Measurements from ENCODE around the gene CACNA1S. TPM values are rescaled to one million over a fixed set of nuclear protein-coding genes. Genes with fewer than 3 reads are reported as not detected.
A peak's percentile ranks its signal among the peaks of the same experiment; 100 is the strongest.

CACNA1S gene
- total RNA-seq, 1 donor from 2014 or later: 0.05 TPM

DNA sequence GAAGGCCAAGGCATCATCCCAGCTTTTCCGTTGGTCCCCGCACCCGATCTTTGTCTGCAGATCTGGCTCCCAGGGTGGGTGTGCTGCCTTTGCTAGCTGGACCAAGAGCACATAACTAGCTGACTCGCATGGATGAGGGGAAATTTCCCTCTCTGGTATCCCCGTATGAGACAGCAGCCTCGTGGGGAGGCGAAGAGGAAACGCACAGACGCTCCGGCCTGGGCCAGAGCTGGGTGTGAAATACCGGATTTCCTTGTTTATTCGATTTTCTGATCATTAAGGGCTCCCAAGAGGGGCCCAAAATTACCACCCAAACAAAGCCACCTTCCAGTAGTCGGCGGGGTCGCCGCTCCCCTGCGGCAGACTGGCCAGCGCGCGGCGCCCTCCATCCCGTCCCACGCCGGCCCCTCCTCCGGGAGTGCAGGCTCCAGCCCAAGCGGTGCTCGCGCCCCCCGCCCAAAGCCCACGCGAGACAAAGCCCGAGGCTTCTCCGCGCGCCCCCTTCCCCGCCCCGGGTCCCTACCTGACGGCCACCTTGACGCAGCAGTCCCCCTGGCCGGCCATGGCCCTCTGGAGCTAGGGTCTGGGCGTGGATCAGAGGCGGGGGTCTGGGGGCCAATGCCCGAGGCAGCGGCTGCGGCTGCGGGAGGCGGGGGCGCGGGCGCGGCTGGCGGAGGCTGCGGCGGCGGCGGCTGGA is 89.3 kb downstream of the CACNA1S start:
- TF ChIP-seq, protein P1, sequence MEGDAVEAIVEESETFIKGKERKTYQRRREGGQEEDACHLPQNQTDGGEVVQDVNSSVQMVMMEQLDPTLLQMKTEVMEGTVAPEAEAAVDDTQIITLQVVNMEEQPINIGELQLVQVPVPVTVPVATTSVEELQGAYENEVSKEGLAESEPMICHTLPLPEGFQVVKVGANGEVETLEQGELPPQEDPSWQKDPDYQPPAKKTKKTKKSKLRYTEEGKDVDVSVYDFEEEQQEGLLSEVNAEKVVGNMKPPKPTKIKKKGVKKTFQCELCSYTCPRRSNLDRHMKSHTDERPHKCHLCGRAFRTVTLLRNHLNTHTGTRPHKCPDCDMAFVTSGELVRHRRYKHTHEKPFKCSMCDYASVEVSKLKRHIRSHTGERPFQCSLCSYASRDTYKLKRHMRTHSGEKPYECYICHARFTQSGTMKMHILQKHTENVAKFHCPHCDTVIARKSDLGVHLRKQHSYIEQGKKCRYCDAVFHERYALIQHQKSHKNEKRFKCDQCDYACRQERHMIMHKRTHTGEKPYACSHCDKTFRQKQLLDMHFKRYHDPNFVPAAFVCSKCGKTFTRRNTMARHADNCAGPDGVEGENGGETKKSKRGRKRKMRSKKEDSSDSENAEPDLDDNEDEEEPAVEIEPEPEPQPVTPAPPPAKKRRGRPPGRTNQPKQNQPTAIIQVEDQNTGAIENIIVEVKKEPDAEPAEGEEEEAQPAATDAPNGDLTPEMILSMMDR (IDR thresholded peaks at IDR 0.05; ENCODE audit: unreplicated experiment): no peak
- Mint-ChIP-seq H3K4me1 (ENCODE audit: low read depth) (peaks cover 18% of the 10 kb centered on the region), H3K27me3 (peaks cover 19% of the 10 kb centered on the region), H3K27ac (peak overlapping the region; percentile 46), H3K4me3 (ENCODE audit: low read depth) (peak overlapping the region; percentile 75), H3K36me3 (ENCODE audit: insufficient read depth) (no peaks in the 10 kb centered on the region), H3K9me3 (ENCODE audit: low read depth) (no peaks in the 10 kb centered on the region)
- DNase-seq (ENCODE audit: low spot score, unreplicated experiment): peak; percentile 31

DNA sequence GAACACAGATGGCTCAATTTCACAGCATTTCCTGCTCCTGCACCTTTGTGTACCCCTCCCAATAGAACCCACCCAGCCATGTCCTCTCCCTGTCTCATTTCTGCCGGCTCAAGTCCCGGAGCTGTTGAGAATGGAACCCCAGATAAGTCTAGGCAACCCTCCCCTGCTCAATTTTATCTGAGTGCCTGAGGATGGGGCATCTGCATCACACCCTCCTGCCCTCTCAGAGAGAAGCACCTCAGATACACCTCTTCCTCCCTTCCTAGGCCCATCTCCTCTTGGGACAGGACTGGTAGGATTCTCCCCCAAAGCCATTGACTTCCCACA is 89.8 kb downstream of the CACNA1S start:
- Mint-ChIP-seq H3K4me3 (ENCODE audit: low read depth) (peak overlapping the region; percentile 75), H3K27me3 (peaks cover 19% of the 10 kb centered on the region), H3K27ac (no peak overlapping the region), H3K9me3 (ENCODE audit: low read depth) (no peaks in the 10 kb centered on the region), H3K36me3 (ENCODE audit: insufficient read depth) (no peaks in the 10 kb centered on the region), H3K4me1 (ENCODE audit: low read depth) (peaks cover 18% of the 10 kb centered on the region)
- DNase-seq (ENCODE audit: low spot score, unreplicated experiment): no peak
- TF ChIP-seq, protein P1 (IDR thresholded peaks at IDR 0.05; ENCODE audit: unreplicated experiment): no peak

DNA sequence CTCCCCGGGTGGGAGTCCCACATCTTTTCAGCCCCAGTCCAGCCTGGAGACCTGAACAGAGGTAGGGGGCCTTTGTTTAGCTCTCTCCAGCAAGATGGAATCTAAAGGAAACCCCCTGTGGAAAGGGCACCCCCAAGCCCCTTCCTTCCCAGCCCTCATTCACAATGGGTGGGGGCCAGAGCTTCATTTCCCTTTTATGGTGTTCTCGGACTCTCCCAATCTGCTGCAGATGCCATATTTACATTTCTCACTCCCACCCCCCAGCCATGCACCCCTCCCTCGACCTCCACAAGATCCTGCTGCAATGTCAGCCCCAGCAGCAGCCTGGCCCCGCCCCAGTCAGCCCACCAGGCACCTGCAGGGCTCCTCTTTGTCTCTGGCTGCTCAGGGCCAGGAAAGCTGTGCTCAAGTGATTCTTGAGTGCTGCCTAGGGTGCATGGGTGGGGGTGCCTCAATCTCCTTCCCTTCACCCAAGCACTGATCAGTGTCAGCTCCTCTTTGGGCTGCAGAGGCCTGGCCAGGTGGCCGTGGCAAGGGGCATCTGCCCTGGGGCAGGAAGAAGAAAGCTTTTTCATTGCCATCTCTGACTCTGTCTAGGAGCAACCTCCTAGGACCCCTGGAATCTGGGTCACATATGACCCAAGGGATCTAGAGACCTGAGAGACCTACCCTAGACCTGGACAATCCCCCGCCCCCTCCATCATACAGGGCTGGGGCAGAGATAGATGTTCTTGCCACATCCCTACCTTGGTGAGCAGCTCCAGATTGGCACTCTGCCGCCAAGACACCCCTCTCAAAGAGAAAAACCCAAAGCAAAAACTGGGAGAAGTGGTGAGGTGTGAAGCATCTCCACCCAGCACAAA is 90.4 kb downstream of the CACNA1S start:
- peaks cover 18% of the 10 kb centered on the region for H3K4me1 Mint-ChIP-seq (ENCODE audit: low read depth)
- no peaks in the 10 kb centered on the region for H3K36me3 Mint-ChIP-seq (ENCODE audit: insufficient read depth)
- TF ChIP-seq, protein P1 (IDR thresholded peaks at IDR 0.05; ENCODE audit: unreplicated experiment): no peak
- H3K9me3 Mint-ChIP-seq (ENCODE audit: low read depth): no peaks in the 10 kb centered on the region
- DNase-seq (ENCODE audit: low spot score, unreplicated experiment): no peak
- peaks cover 18% of the 10 kb centered on the region for H3K27me3 Mint-ChIP-seq
- no peak overlapping the region for H3K27ac Mint-ChIP-seq
- peak overlapping the region; percentile 75 for H3K4me3 Mint-ChIP-seq (ENCODE audit: low read depth)

DNA sequence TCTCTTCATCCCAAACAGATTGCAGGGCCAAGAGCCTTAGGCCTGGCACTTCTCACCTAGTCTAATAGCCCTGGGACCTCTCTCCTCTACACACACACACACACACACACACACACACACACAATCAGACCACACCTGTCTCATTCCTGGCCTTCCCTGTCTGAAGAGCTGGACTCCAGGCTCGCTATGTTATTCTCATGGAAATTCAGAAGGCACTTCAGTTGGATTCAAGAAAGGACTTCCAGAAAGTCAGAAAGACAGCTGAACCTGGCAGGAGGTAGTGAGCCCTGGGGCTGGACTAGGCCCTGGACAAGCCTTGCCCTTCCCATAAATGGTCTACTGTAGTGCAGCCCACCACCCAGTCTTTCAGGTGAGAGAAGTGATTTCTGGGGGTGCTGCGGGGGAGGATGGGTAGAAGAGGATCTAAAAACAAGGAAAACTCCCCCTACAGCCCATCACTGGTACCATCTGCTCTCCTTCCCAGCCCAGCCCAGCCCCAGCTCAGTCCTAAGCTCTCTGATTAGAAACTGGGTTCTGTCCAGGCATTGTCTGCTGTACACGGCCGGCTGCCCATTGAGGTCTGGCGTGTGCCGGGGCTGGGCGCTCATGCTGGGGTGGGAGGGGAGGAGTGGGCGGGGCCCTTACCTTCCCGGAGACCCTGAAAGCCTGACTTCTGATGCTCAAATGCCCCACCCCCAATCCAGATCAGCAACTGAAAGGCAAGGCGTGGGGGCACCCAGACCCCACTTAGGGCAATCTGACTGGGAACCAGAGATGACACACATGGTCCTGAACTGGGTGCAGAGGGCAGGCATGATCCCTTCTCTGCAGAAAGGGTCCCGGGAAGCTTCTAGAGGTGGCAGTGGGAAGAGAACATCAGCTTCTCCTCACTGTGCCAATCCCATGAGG is 91.3 kb downstream of the CACNA1S start:
- peaks cover 13% of the 10 kb centered on the region for H3K27me3 Mint-ChIP-seq
- H3K27ac Mint-ChIP-seq: no peak overlapping the region
- DNase-seq (ENCODE audit: low spot score, unreplicated experiment): no peak
- TF ChIP-seq, protein P1 (IDR thresholded peaks at IDR 0.05; ENCODE audit: unreplicated experiment): peak; percentile 42
- peaks cover 18% of the 10 kb centered on the region for H3K4me1 Mint-ChIP-seq (ENCODE audit: low read depth)
- H3K36me3 Mint-ChIP-seq (ENCODE audit: insufficient read depth): no peaks in the 10 kb centered on the region
- no peak overlapping the region for H3K4me3 Mint-ChIP-seq (ENCODE audit: low read depth)
- no peaks in the 10 kb centered on the region for H3K9me3 Mint-ChIP-seq (ENCODE audit: low read depth)

Measured in progenitor cell of endocrine pancreas (in vitro differentiated cells).